Choroid plexus epithelial cell (primary cell): Measurements from ENCODE around the gene CABLES2.

ENCODE experiments used
- DNase-seq: peaks from one replicate; pipeline ENCODE4 v3.0.0-alpha.2; 2010; ENCODE audit warnings: low read depth
- H3K4me3 ChIP-seq: 2 replicates; pipeline ENCODE4 v1.5.1; 2011; ENCODE audit warnings: low read depth, mild to moderate bottlenecking, control low read depth, low read length, moderate library complexity
- CTCF ChIP-seq: conservative IDR thresholded peaks from 2 replicates; pipeline ENCODE4 v1.5.1; 2011; ENCODE audit warnings: low read depth, mild to moderate bottlenecking, control low read depth, inconsistent platforms, low read length, moderate library complexity

The CABLES2 gene

GRCh38 chr20:62366370-62367135, 40.5 kb downstream of the CABLES2 start:
- no peak for TF ChIP-seq CTCF
- no peak for DNase-seq

GRCh38 chr20:62365814-62366369, 41.2 kb downstream of the CABLES2 start:
- no peak for DNase-seq
- TF ChIP-seq CTCF = no peak
- peak overlapping the region; percentile 65 for H3K4me3 ChIP-seq

More at GRCh38 chr20:62366370-62367135, 40.5 kb downstream of the CABLES2 start:
- peak overlapping the region; percentile 65 for H3K4me3 ChIP-seq

DNA sequence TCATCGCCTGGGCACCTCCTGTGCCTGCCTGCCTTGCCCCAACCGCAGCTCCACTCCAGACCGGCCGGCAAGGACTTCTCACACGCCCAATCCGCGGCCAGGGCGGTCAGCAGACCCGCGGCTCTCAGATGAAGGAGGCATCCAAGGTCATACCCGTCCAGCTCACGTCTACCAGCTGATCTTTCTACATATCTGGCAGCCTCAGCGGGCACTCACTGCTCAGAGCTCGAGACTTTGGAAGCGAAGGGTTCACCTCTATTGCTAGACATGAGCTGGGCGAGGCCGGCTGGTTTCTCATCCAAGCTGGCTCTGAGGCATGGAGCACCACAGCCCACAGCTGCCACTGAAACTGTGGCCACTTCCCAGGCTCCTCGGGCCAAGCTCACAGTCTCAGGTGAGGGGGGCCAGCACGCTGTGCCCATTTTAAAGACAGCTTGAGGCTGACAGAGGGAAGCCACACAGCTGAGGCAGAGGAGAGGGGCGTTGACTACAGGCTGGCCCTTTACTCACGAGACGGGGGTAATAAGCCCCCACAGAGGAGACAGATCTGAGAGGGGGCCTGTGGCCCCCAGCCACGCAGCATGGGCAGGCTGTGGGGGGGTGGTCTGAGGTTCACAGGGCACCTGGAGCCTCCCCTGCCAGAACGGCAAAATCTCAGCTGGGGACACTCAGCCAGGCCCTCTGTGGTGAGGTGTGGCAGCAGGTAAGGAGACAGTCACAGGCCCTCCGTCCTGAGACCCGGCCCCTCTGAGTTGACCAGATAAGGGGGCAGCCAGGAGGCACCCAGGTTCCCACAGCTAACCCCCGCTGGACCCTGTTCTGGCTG, 42.0 kb downstream of the CABLES2 start:
- no peak for DNase-seq
- peak overlapping the region; percentile 65 for H3K4me3 ChIP-seq
- TF ChIP-seq CTCF = no peak

- no peak for TF ChIP-seq CTCF
- H3K4me3 ChIP-seq = no peak overlapping the region
- DNase-seq = no peak
These were observed 42.9 kb downstream of the CABLES2 start for GRCh38 chr20:62363920-62364851.

- no peak for TF ChIP-seq CTCF
- no peak overlapping the region for H3K4me3 ChIP-seq
- no peak for DNase-seq
These were observed 43.8 kb downstream of the CABLES2 start for GRCh38 chr20:62362991-62363919.
